B cell (primary cell): Measurements from ENCODE around the gene TBC1D17. TPM values are rescaled to one million over a fixed set of nuclear protein-coding genes. Genes with fewer than 3 reads are reported as not detected.

Source experiments
- ATAC-seq: fragments of 200-7000 bp; cut with Tn5 transposase; one replicate; pipeline ENCODE4 v1.10.0; 2021; ENCODE audit warnings: low read depth, mild to moderate bottlenecking, moderate number of reproducible peaks, moderate library complexity
- CTCF ChIA-PET: fragments of 350-600 bp; sonication (Branson Sonifier 250); formaldehyde crosslinking; loops from one replicate; lab custom pipeline; 2021; ENCODE audit warnings: antibody characterized with exemption, inconsistent platforms; lab: Charles Lee
- POLR2A ChIA-PET: fragments of 350-600 bp; sonication (Branson Sonifier 250); formaldehyde crosslinking; loops from one replicate; lab custom pipeline; 2021; ENCODE audit warnings: antibody characterized with exemption; lab: Charles Lee
- DNase-seq: peaks from one replicate; pipeline ENCODE4 v3.0.0; 2013
- H2AFZ ChIP-seq: 2 replicates; pipeline ENCODE4 v1.6.1; 2012; ENCODE audit warnings: mild to moderate bottlenecking, low read depth, low read length; ENCODE audit not compliant: insufficient read depth, poor library complexity, severe bottlenecking
- H3K27ac ChIP-seq, 2 donors: 1 replicate in 1 of 2; 2 replicates in 1 of 2; pipeline ENCODE4 v1.5.1; 2012 to 2013; ENCODE audit warnings: low read length in 2 of 2, mild to moderate bottlenecking in 2 of 2, moderate library complexity in 1 of 2
- H3K27me3 ChIP-seq, 4 experiments: fragments of 200-600 bp in 1 of 4; sonication (generic) in 1 of 4; replicated peaks in 1 of 4; 1 replicate in 2 of 4; 2 replicates in 2 of 4; pipeline versions ENCODE4 v1.6.1 to v1.7.0; 2013 to 2016; ENCODE audit warnings: low read length in 3 of 4, mild to moderate bottlenecking in 2 of 4, mixed read lengths in 1 of 4, moderate library complexity in 1 of 4; ENCODE audit not compliant: insufficient read depth in 4 of 4, control insufficient read depth in 3 of 4; ENCODE audit errors: control extremely low read depth in 1 of 4
- H3K36me3 ChIP-seq, 2 experiments: replicated peaks in 1 of 2; 1 replicate in 1 of 2; 2 replicates in 1 of 2; pipeline versions ENCODE4 v1.6.1 to v1.7.1; 2013; ENCODE audit warnings: low read length in 1 of 2; ENCODE audit not compliant: insufficient read depth in 2 of 2, control insufficient read depth in 1 of 2; ENCODE audit errors: control extremely low read depth in 1 of 2, extremely low read depth in 1 of 2
- H3K4me1 ChIP-seq, 2 donors: fragments of 200-600 bp in 1 of 2; sonication (generic) in 1 of 2; 1 replicate in 1 of 2; 2 replicates in 1 of 2; pipeline versions ENCODE4 v1.5.1 to v1.6.1; 2013 to 2017; ENCODE audit warnings: low read length in 2 of 2; ENCODE audit not compliant: control insufficient read depth in 2 of 2, insufficient read depth in 2 of 2
- H3K4me2 ChIP-seq: replicated peaks from 2 replicates; pipeline ENCODE3; 2012; ENCODE audit warnings: mild to moderate bottlenecking, low read depth, low read length; ENCODE audit not compliant: poor library complexity, severe bottlenecking
- H3K4me3 ChIP-seq, 5 experiments: fragments of 200-600 bp in 1 of 5; sonication (generic) in 1 of 5; 1 replicate in 3 of 5; 2 replicates in 2 of 5; pipeline versions ENCODE4 v1.5.1 to v1.7.0; 2011 to 2016; ENCODE audit warnings: low read length in 4 of 5, mild to moderate bottlenecking in 4 of 5, low read depth in 2 of 5, control low read depth in 1 of 5, moderate library complexity in 1 of 5; ENCODE audit not compliant: insufficient read depth in 1 of 5; ENCODE audit errors: control extremely low read depth in 1 of 5, extremely low read depth in 1 of 5
- H3K79me2 ChIP-seq: fragments of 200-600 bp; sonication (generic); one replicate; pipeline ENCODE4 v1.6.0; 2016; ENCODE audit warnings: low read length; ENCODE audit not compliant: control insufficient read depth, insufficient read depth
- H3K9ac ChIP-seq: fragments of 200-600 bp; sonication (generic); 2 replicates; pipeline ENCODE4 v1.6.1; 2017; ENCODE audit warnings: mild to moderate bottlenecking, low read length, moderate library complexity
- H3K9me3 ChIP-seq, 3 donors: one replicate each; pipeline versions ENCODE4 v1.6.1 to v1.7.1; 2013; ENCODE audit warnings: low read length in 2 of 3; ENCODE audit not compliant: control insufficient read depth in 2 of 3, insufficient read depth in 1 of 3; ENCODE audit errors: control extremely low read depth in 1 of 3
- H4K20me1 ChIP-seq: 2 replicates; pipeline ENCODE4 v1.6.0; 2012; ENCODE audit warnings: mild to moderate bottlenecking, low read length; ENCODE audit not compliant: insufficient read depth, control insufficient read depth, poor library complexity, severe bottlenecking
- H3K27ac Mint-ChIP-seq: one replicate; pipeline ENCODE4 v1.8.0; 2021; ENCODE audit warnings: mixed read lengths
- H3K27me3 Mint-ChIP-seq: one replicate; pipeline ENCODE4 v1.8.0; 2021; ENCODE audit warnings: mixed read lengths
- H3K4me1 Mint-ChIP-seq: one replicate; pipeline ENCODE4 v1.8.0; 2021; ENCODE audit warnings: mixed read lengths
- H3K4me3 Mint-ChIP-seq: one replicate; pipeline ENCODE4 v1.8.0; 2021; ENCODE audit warnings: mixed read lengths
- H3K9me3 Mint-ChIP-seq: one replicate; pipeline ENCODE4 v1.8.0; 2022; ENCODE audit warnings: mixed read lengths; ENCODE audit not compliant: insufficient read depth
- EZH2 ChIP-seq: IDR thresholded peaks from 2 replicates; pipeline ENCODE4 v1.6.1; 2012; ENCODE audit warnings: borderline replicate concordance, low read depth, mild to moderate bottlenecking, moderate library complexity, low read length; ENCODE audit not compliant: insufficient read depth, poor library complexity, severe bottlenecking
- WGBS: methylation state at CpG from one replicate; pipeline ENCODE4 v1.1.5; 2013; ENCODE audit warnings: missing lambda C conversion rate; ENCODE audit not compliant: insufficient coverage; 5-methylcytosine and 5-hydroxymethylcytosine counted together
- intact Hi-C: fragments of 100-400 bp; cut with micrococcal nuclease; formaldehyde crosslinking; loops from one replicate; pipeline ENCODE4 v1.10.0; 2022
- polyA plus RNA-seq: library from polyadenylated mRNA; depleted of rRNA; stranded (reverse); fragments of >200 nt; gene quantifications from 2 replicates; pipeline ENCODE4 v1.2.3, GENCODE V29; 2012
- total RNA-seq, 2 donors: library from RNA; stranded (reverse); fragments of 120-200 nt in 1 of 2; gene quantifications; 1 replicate in 1 of 2; 2 replicates in 1 of 2; pipeline versions ENCODE4 v1.2.3 to v1.2.4, GENCODE V29; 2013 to 2022
- TF ChIP-seq, protein P1 (sequence below): fragments of 200-600 bp; IDR thresholded peaks from one replicate; pipeline ENCODE4 v1.8.0; 2022; ENCODE audit warnings: antibody characterized with exemption, mild to moderate bottlenecking

Gene TBC1D17
- total and polyA plus RNA-seq, 2 donors (not counting 1 experiment from before 2014, with no cell fraction given) = 85.7 to 98.7 TPM

DNA sequence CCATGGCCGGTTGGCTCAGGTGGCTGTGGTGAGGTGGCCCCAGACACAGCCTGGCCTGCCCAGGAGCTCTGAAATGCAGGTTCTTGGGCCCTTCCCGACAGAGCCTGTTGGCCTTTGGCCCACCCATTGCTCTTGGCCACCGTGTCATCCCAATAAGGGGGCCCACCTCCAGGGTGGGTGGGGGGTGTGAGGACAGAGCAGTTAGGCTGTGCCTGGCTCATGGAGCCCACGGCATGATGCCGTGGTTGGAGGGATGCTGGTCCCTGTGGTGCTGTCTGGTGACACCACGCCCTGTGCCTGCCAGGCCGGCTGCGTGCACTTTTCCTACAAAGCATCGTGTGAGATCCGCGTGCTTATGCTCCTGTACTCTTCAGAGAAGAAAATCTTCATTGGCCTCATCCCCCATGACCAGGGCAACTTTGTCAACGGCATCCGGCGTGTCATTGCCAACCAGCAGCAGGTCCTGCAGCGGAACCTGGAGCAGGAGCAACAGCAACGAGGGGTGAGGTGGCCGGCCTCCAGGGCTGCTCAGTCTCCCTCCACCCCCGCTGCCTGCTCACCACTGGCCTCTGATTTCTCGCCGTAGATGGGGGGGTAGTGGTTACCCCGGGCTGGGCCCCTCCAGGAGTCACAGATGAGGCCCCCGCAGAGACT is 17.7 kb upstream of the TBC1D17 start:
- H3K4me1 ChIP-seq = no peaks in the 10 kb centered on the region

More for the DNA sequence above, 17.7 kb upstream of the TBC1D17 start:
- Histone ChIP-seq H3K36me3 (peaks cover 0 to 74% of the 10 kb centered on the region in 2 experiments), H3K27me3 (no peaks in the 10 kb centered on the region), H3K4me3 (no peak overlapping the region), H3K4me2 (no peak overlapping the region), H4K20me1 (peaks cover 89% of the 10 kb centered on the region), H3K9ac (no peak overlapping the region), H3K79me2 (peaks cover 24% of the 10 kb centered on the region), H3K9me3 (no peaks in the 10 kb centered on the region), H2AFZ (no peak overlapping the region), H3K27ac (no peak overlapping the region)
- 93% methylated on average over 18 of the region's 22 CpGs for WGBS
- no peaks in the 10 kb centered on the region for H3K27me3 Mint-ChIP-seq
- DNase-seq = peak; percentile 39
- ChIA-PET CTCF (no interaction called here), POLR2A (interaction anchor here (0.7 to 1.3 kb wide), 3 partner anchors 9 to 16 kb away, joined by 3 to 7 read pairs (median 7); partner anchors contain the start of gene PTOV1)
- no peak overlapping the region for H3K4me3 Mint-ChIP-seq
- ATAC-seq = no peak
- TF ChIP-seq, protein P1, sequence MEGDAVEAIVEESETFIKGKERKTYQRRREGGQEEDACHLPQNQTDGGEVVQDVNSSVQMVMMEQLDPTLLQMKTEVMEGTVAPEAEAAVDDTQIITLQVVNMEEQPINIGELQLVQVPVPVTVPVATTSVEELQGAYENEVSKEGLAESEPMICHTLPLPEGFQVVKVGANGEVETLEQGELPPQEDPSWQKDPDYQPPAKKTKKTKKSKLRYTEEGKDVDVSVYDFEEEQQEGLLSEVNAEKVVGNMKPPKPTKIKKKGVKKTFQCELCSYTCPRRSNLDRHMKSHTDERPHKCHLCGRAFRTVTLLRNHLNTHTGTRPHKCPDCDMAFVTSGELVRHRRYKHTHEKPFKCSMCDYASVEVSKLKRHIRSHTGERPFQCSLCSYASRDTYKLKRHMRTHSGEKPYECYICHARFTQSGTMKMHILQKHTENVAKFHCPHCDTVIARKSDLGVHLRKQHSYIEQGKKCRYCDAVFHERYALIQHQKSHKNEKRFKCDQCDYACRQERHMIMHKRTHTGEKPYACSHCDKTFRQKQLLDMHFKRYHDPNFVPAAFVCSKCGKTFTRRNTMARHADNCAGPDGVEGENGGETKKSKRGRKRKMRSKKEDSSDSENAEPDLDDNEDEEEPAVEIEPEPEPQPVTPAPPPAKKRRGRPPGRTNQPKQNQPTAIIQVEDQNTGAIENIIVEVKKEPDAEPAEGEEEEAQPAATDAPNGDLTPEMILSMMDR = no peak
- TF ChIP-seq EZH2 = no peak
- H3K27ac Mint-ChIP-seq = no peak overlapping the region
- no peaks in the 10 kb centered on the region for H3K9me3 Mint-ChIP-seq
- peaks cover 14% of the 10 kb centered on the region for H3K4me1 Mint-ChIP-seq
- intact Hi-C loops = no loop called here
